ENCODE measurements around the gene ACVR1. TPM values are rescaled to one million over a fixed set of nuclear protein-coding genes. Genes with fewer than 3 reads are reported as not detected.

ACVR1 gene
- polyA plus RNA-seq, 1 of the 3 experiments (the other 2 are of a cell fraction), result 22.4 TPM

GRCh38 chr2:157726946-157727345 is 149.2 kb downstream of the ACVR1 start:
- no peaks in the 10 kb centered on the region for H4K20me1 ChIP-seq (ENCODE audit: insufficient read depth)
- H3K27me3 ChIP-seq (ENCODE audit: insufficient read depth), result no peaks in the 10 kb centered on the region
- H2AFZ ChIP-seq (ENCODE audit: low read depth), result no peak overlapping the region
- WGBS (ENCODE audit: low lambda C conversion rate), result 85% methylated on average over 1 of the region's 1 CpG
- no peak overlapping the region for H3K27ac ChIP-seq (ENCODE audit: low read depth in 2 of 2, low read length in 1 of 2)
- H3F3A ChIP-seq (replicated peaks; ENCODE audit: insufficient read depth), result peaks cover 16% of the 10 kb centered on the region
- no peak overlapping the region for H3K4me3 ChIP-seq (ENCODE audit: low read depth in 2 of 2, low read length in 1 of 2)
- H3K9me3 ChIP-seq, result peaks cover 24% of the 10 kb centered on the region
- H3K36me3 ChIP-seq (replicated peaks in 1 of 2; ENCODE audit: control insufficient read depth in 1 of 2, insufficient read depth in 2 of 2, low read length in 1 of 2), result peaks cover 8 to 64% of the 10 kb centered on the region in 2 experiments
- CTCF ChIA-PET, result no interaction called here
- TF ChIP-seq JUND (IDR thresholded peaks at IDR 0.05), result no peak
- no peak for TF ChIP-seq GATA2 (CRISPR knock-in tag; IDR thresholded peaks at IDR 0.05)
- TF ChIP-seq IRF3 (IDR thresholded peaks at IDR 0.05; ENCODE audit: low read depth, low read length), result no peak
- no peak for TF ChIP-seq NRF1 (IDR thresholded peaks at IDR 0.05; ENCODE audit: low read depth, low read length)
- TF ChIP-seq RCOR1 (IDR thresholded peaks at IDR 0.05; ENCODE audit: low read length), result no peak
- no peak for TF ChIP-seq USF1 (IDR thresholded peaks at IDR 0.05; ENCODE audit: borderline replicate concordance, low read depth)
- TF ChIP-seq MAX (IDR thresholded peaks at IDR 0.05; ENCODE audit: low read depth), result no peak
- no peak for TF ChIP-seq CTCF (IDR thresholded peaks at IDR 0.05)
- no peak for TF ChIP-seq USF2 (IDR thresholded peaks at IDR 0.05; ENCODE audit: borderline replicate concordance, low read depth, low read length)
- no peak for TF ChIP-seq FOSL2 (IDR thresholded peaks at IDR 0.05; ENCODE audit: borderline replicate concordance, low read depth)
- no peak for TF ChIP-seq FOXJ3 (CRISPR knock-in tag; IDR thresholded peaks at IDR 0.05)
- no peak for TF ChIP-seq CHD2 (IDR thresholded peaks at IDR 0.05; ENCODE audit: low read length, partially characterized antibody)
- TF ChIP-seq EZH2phosphoT487 (IDR thresholded peaks at IDR 0.05; ENCODE audit: borderline replicate concordance, low read depth), result no peak
- TF ChIP-seq RFX5 (IDR thresholded peaks at IDR 0.05; ENCODE audit: low read length), result no peak
- TF ChIP-seq SMC3 (IDR thresholded peaks at IDR 0.05; ENCODE audit: low read depth, low read length), result no peak
- TF ChIP-seq REST (IDR thresholded peaks at IDR 0.05; ENCODE audit: low read depth, low read length), result no peak
- TF ChIP-seq YY1 (IDR thresholded peaks at IDR 0.05; ENCODE audit: low read depth), result no peak
- no peak for TF ChIP-seq RAD21 (IDR thresholded peaks at IDR 0.05; ENCODE audit: low read length)
- no peak for TF ChIP-seq NFIC (IDR thresholded peaks at IDR 0.05; ENCODE audit: borderline replicate concordance)
- TF ChIP-seq FOXM1 (IDR thresholded peaks at IDR 0.05; ENCODE audit: low read depth), result no peak
- no peak overlapping the region for H3K9ac ChIP-seq
- H3K79me2 ChIP-seq (ENCODE audit: insufficient read depth), result no peaks in the 10 kb centered on the region; the same call in 1 of the 2 replicates
- H3K4me2 ChIP-seq, result no peak overlapping the region
- DNase-seq, result no peak
- POLR2A ChIA-PET, result no interaction called here
- H3K9me2 ChIP-seq, result 0 out of 2 replicates have a peak, but pooled peaks cover 3% of the 10 kb centered on the region
- no peaks in the 10 kb centered on the region for H3K4me1 ChIP-seq (ENCODE audit: control insufficient read depth in 1 of 2, insufficient read depth in 2 of 2, low read depth in 1 of 2, low read length in 1 of 2)

Measured in SK-N-SH (cell line).